ENCODE data around the gene ROR1. TPM values are rescaled to one million over a fixed set of nuclear protein-coding genes. Genes with fewer than 3 reads are reported as not detected.

The ROR1 gene
- total RNA-seq, 2 donors from 2014 or later: 12.9 to 40.8 TPM

DNA sequence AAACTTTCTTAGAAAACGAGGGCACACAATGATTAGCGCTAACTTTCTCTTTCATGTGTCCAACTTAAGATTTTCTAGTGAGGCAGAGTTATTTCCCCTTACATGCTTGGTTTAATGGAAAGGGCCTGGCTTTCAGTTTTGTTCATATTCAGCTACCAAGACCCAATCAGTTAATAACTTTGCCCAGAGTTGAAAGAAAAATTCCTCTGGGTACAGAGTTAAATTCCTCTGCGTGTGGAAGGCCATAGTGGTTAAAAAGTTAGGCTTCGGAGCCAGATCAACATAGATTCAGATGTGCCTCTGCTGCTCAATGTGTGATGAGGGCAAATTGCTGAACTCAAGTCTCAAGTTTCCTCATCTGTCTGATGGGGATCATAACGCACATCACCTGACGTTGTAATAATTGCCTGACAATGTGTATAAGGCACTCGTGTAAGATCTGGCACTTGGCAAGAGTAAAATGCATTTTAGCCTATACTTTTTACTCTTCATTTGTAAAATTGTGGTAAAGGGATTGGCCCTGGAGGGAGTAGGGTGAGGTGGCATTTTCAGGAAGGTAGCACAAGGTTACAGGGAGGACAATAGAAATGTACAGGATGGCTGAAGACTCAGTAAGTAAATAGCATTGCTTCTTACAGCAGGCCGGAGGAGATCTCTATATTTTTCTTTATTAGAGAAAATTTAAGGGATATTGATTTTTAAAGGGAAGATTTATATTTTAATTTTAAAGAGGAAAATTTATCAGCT lies 103.4 kb downstream of the ROR1 start:
- TF ChIP-seq, protein P1, sequence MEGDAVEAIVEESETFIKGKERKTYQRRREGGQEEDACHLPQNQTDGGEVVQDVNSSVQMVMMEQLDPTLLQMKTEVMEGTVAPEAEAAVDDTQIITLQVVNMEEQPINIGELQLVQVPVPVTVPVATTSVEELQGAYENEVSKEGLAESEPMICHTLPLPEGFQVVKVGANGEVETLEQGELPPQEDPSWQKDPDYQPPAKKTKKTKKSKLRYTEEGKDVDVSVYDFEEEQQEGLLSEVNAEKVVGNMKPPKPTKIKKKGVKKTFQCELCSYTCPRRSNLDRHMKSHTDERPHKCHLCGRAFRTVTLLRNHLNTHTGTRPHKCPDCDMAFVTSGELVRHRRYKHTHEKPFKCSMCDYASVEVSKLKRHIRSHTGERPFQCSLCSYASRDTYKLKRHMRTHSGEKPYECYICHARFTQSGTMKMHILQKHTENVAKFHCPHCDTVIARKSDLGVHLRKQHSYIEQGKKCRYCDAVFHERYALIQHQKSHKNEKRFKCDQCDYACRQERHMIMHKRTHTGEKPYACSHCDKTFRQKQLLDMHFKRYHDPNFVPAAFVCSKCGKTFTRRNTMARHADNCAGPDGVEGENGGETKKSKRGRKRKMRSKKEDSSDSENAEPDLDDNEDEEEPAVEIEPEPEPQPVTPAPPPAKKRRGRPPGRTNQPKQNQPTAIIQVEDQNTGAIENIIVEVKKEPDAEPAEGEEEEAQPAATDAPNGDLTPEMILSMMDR (IDR thresholded peaks at IDR 0.05): no peak
- Histone ChIP-seq H3K27ac (no peak overlapping the region), H3K4me3 (no peak overlapping the region), H3K9me3 (no peaks in the 10 kb centered on the region), H3K27me3 (no peaks in the 10 kb centered on the region), H3K4me1 (peaks cover 0 to 25% of the 10 kb centered on the region in 2 donors), H3K36me3 (no peaks in the 10 kb centered on the region)
- DNase-seq (ENCODE audit: low spot score): no peak

DNA sequence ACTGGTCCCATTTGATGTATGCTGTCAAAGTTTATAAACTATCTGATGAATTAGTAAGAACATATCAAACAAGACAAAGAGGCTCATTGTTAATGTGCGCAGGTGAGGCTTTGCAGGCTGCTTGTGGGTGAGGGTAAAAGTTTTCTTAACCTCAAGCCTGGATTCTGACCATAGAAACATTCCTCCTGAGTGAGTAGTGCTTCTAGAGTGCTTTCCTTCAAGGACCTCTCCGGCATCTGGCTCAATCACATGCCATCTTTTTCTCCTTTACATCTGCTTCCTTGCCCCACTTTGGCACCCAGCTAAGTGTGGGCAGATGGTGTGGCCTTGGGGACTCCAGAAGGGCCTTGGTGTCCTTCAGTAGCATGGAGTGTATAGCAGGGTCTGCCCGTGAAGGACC lies 104.0 kb downstream of the ROR1 start:
- H3K4me1 ChIP-seq: peaks cover 0 to 30% of the 10 kb centered on the region in 2 donors
- no peaks in the 10 kb centered on the region for H3K9me3 ChIP-seq
- no peaks in the 10 kb centered on the region for H3K36me3 ChIP-seq
- no peaks in the 10 kb centered on the region for H3K27me3 ChIP-seq
- DNase-seq (ENCODE audit: low spot score): no peak
- no peak overlapping the region for H3K27ac ChIP-seq
- TF ChIP-seq, protein P1 (IDR thresholded peaks at IDR 0.05): no peak
- H3K4me3 ChIP-seq: no peak overlapping the region

DNA sequence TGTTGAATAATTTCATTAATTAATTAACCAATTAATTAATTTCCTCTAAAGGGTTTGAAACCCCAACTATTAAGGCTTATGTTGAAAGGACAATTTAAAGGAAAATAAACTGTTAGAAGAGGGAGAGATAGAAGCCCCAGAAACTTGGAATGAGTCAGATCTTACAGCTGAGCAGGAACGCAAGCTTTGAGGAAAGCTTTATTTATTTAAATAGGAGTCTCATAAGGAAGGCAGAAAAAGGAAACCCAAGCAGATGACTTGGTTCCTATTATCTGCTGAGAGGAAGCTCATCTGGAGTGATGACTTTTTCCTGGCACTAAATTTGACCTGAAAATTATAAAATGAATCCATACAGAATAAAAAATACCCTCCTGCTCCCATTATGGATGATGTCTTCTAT lies 105.1 kb downstream of the ROR1 start:
- no peaks in the 10 kb centered on the region for H3K36me3 ChIP-seq
- H3K4me3 ChIP-seq: no peak overlapping the region
- no peak overlapping the region for H3K27ac ChIP-seq
- DNase-seq (ENCODE audit: low spot score): no peak
- TF ChIP-seq, protein P1 (IDR thresholded peaks at IDR 0.05): no peak
- H3K4me1 ChIP-seq: peaks cover 0 to 32% of the 10 kb centered on the region in 2 donors
- no peaks in the 10 kb centered on the region for H3K9me3 ChIP-seq
- H3K27me3 ChIP-seq: no peaks in the 10 kb centered on the region

DNA sequence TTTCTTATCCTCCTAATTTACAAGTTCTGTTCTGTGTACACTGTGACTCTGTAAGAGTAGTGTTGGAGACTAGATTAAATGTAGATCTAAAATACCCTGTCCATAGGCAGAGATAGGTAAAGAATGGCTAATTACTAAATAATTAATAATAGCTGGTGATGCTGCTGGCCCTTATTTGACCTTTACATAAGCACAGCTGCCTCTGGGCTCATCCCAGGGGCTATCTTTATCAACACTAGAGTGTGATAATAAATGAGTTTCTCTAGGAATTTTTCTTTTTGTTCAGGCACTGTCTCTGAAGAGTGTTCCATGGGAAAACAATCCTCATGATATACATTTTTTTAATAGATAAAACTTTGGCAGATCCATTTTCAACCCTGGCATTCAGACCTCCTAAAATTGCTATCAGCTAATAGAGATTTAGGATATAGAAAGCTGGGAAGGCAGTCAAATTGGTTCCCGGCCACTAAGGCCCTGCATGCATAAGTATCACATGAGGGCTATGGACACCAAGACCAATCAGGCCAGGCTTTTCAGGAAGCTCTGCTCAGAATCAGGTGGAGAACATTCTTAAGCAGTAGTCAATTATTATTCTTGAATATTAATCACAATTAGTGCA lies 107.2 kb downstream of the ROR1 start:
- Histone ChIP-seq H3K4me1 (peaks cover 0 to 32% of the 10 kb centered on the region in 2 donors), H3K4me3 (no peak overlapping the region), H3K36me3 (no peaks in the 10 kb centered on the region), H3K27me3 (no peaks in the 10 kb centered on the region), H3K27ac (no peak overlapping the region), H3K9me3 (no peaks in the 10 kb centered on the region)
- DNase-seq (ENCODE audit: low spot score): no peak
- TF ChIP-seq, protein P1 (IDR thresholded peaks at IDR 0.05): no peak

DNA sequence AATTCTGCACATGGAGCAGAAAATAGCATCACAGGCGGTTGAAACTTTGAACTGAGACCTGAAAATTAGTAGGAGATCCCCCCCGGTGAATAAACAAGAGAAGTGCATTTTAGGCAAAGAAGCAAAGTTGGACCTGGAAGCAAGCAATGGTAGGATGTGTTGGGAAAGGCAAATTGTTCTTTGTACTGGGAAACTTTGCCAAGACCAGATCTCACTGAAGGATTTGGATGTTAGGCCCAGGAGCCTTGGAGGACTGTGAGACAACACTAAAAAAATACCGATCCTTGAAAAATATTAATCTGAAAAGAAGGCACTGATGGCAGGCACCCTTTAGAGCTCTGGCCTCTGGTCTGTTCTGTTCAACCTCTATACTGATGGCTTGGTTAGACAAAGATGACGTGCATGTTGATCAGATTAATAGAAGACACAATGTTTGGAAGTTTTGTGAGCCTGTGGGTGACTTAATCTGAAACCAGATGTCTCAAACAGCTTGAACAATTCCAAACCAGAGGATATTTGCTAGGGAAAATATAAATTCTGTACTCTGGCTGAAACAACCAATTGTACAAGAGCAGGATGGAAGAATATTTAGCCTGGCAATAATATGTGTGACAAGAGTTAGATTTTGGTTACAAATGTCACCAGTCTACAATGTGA lies 108.4 kb downstream of the ROR1 start:
- H3K27me3 ChIP-seq: no peaks in the 10 kb centered on the region
- H3K4me3 ChIP-seq: no peak overlapping the region
- H3K9me3 ChIP-seq: no peaks in the 10 kb centered on the region
- no peak for DNase-seq (ENCODE audit: low spot score)
- peak overlapping the region; percentile 17 to 31 for H3K27ac ChIP-seq
- peaks cover 0 to 32% of the 10 kb centered on the region in 2 donors for H3K4me1 ChIP-seq
- H3K36me3 ChIP-seq: no peaks in the 10 kb centered on the region
- TF ChIP-seq, protein P1 (IDR thresholded peaks at IDR 0.05): no peak

Data from right atrium auricular region (tissue), 2 donors.